Testis (tissue), 2 donors: ENCODE results near the gene SMYD4.

Experiments
- POLR2A ChIP-seq: fragments of 450-650 bp; IDR thresholded peaks from one replicate; pipeline ENCODE4 v1.6.1; 2017; ENCODE audit warnings: antibody characterized with exemption, mild to moderate bottlenecking, moderate library complexity
- TF ChIP-seq, protein P1 (sequence below), 3 experiments: fragments of 450-650 bp in 2 of 3; fragments of 200-600 bp in 1 of 3; sonication (generic) in 1 of 3; IDR thresholded peaks; one replicate each; pipeline ENCODE4 v1.5.1; 2016 to 2019; ENCODE audit warnings: antibody characterized with exemption in 3 of 3, mild to moderate bottlenecking in 2 of 3, moderate library complexity in 1 of 3

- TF ChIP-seq POLR2A: no peak
- TF ChIP-seq, protein P1, sequence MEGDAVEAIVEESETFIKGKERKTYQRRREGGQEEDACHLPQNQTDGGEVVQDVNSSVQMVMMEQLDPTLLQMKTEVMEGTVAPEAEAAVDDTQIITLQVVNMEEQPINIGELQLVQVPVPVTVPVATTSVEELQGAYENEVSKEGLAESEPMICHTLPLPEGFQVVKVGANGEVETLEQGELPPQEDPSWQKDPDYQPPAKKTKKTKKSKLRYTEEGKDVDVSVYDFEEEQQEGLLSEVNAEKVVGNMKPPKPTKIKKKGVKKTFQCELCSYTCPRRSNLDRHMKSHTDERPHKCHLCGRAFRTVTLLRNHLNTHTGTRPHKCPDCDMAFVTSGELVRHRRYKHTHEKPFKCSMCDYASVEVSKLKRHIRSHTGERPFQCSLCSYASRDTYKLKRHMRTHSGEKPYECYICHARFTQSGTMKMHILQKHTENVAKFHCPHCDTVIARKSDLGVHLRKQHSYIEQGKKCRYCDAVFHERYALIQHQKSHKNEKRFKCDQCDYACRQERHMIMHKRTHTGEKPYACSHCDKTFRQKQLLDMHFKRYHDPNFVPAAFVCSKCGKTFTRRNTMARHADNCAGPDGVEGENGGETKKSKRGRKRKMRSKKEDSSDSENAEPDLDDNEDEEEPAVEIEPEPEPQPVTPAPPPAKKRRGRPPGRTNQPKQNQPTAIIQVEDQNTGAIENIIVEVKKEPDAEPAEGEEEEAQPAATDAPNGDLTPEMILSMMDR (IDR thresholded peaks at IDR 0.05): no peak
These were observed 43.0 kb downstream of the SMYD4 start for GRCh38 chr17:1786708-1787107.
